ENCODE measurements around the gene TBC1D25.

The TBC1D25 gene, protein sequence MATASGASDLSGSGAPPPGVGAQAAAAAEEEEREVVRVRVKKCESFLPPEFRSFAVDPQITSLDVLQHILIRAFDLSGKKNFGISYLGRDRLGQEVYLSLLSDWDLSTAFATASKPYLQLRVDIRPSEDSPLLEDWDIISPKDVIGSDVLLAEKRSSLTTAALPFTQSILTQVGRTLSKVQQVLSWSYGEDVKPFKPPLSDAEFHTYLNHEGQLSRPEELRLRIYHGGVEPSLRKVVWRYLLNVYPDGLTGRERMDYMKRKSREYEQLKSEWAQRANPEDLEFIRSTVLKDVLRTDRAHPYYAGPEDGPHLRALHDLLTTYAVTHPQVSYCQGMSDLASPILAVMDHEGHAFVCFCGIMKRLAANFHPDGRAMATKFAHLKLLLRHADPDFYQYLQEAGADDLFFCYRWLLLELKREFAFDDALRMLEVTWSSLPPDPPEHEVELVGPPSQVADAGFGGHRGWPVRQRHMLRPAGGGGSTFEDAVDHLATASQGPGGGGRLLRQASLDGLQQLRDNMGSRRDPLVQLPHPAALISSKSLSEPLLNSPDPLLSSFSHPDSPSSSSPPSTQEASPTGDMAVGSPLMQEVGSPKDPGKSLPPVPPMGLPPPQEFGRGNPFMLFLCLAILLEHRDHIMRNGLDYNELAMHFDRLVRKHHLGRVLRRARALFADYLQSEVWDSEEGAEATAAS

DNA sequence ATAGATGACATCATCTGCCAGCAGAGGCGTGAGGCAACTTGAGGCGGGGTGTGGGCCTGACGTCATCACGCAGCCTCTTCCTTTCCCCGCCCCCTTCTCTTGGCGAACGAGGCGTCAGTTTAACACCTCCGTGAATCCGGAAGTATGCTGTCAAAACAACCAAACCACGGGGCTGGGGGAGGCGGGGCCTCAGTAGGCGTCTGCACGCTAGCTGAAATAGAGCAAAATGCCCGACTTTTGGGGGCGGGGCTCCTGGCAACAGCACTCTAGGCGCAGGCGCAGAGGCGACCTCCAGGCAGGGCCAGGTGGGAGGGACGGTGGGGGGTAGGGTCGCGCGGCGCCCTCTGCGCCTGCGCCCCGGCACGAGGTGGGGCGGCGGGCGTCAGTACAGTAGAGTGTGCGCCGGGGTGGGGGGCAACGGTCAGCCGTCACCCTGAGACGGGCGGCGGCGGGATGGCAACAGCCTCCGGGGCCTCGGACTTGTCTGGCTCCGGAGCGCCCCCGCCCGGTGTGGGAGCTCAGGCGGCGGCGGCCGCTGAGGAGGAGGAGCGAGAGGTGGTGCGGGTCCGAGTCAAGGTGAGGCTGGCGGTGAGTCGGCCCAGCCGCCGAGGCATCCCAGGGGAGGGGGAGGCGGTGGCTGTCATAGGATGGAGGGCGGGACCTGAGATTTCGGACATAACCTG is at the start of gene TBC1D25:
TSS of gene TBC1D25 (plus strand) at position 370 of the 683 bp plus-strand sequence. CDS start at position 454, 84 bp downstream.
- in situ Hi-C loops (cut with HindIII; ENCODE audit: low sequenced_read_pairs), result no loop called here
- DNase-seq (ENCODE audit: low read depth, low spot score), result peak; percentile 97
- TF ChIP-seq CTCF (IDR thresholded peaks at IDR 0.05; ENCODE audit: low read depth, low read length), result peak; percentile 43
- peak within 1 kb of the TSS; percentile 65 for H3K4me3 ChIP-seq (ENCODE audit: low read depth, low read length)

GRCh38 chrX:48489892-48490291 is 49.6 kb upstream of the TBC1D25 start:
- TF ChIP-seq CTCF (IDR thresholded peaks at IDR 0.05; ENCODE audit: low read depth, low read length), result no peak
- DNase-seq (ENCODE audit: low read depth, low spot score), result no peak
- no peak overlapping the region for H3K4me3 ChIP-seq (ENCODE audit: low read depth, low read length)
- in situ Hi-C loops (cut with HindIII; ENCODE audit: low sequenced_read_pairs), result no loop called here

- in situ Hi-C loops (cut with HindIII; ENCODE audit: low sequenced_read_pairs), result no loop called here
- H3K4me3 ChIP-seq (ENCODE audit: low read depth, low read length), result no peak overlapping the region
- no peak for TF ChIP-seq CTCF (IDR thresholded peaks at IDR 0.05; ENCODE audit: low read depth, low read length)
- no peak for DNase-seq (ENCODE audit: low read depth, low spot score)
These were observed 48.9 kb upstream of the TBC1D25 start for GRCh38 chrX:48490661-48491060.

GRCh38 chrX:48491809-48492208 is 47.7 kb upstream of the TBC1D25 start:
- no peak for DNase-seq (ENCODE audit: low read depth, low spot score)
- H3K4me3 ChIP-seq (ENCODE audit: low read depth, low read length), result no peak overlapping the region
- TF ChIP-seq CTCF (IDR thresholded peaks at IDR 0.05; ENCODE audit: low read depth, low read length), result no peak
- in situ Hi-C loops (cut with HindIII; ENCODE audit: low sequenced_read_pairs), result no loop called here

DNA sequence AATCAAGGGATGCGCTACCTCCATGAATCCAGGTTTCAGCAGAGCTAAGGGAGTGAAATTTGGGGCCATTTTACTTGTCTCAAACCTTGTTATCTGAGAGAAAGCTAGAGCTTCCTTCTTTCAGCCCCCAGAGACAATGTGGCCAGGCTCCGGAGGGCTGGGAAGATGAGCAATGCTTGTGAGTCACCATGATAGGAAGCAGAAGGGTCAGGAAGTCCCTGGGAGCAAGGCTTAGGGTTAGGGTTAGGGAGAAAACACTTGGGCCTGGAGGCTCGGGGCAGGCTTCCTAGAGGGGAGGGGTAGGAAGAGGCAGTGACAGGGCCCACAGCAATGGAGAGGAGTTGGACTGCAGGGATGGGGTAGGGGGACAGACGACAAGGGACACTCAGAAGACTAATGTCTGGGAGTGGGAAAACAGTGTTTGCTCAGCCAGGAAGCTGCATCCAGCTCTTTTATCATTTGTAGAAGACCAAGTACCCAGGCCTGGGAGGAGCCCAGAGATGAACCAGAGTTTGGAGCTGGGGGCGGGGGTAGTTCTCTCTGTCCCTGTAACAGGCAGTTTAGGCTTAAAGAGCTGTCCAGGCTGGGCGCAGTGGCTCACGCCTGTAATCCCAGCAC is 47.1 kb upstream of the TBC1D25 start:
- H3K4me3 ChIP-seq (ENCODE audit: low read depth, low read length), result no peak overlapping the region
- in situ Hi-C loops (cut with HindIII; ENCODE audit: low sequenced_read_pairs), result no loop called here
- TF ChIP-seq CTCF (IDR thresholded peaks at IDR 0.05; ENCODE audit: low read depth, low read length), result no peak
- DNase-seq (ENCODE audit: low read depth, low spot score), result peak; percentile 29

- DNase-seq (ENCODE audit: low read depth, low spot score), result peak; percentile 63
- TF ChIP-seq CTCF (IDR thresholded peaks at IDR 0.05; ENCODE audit: low read depth, low read length), result peak; percentile 36
- no peak overlapping the region for H3K4me3 ChIP-seq (ENCODE audit: low read depth, low read length)
- in situ Hi-C loops (cut with HindIII; ENCODE audit: low sequenced_read_pairs), result no loop called here
These were observed 45.6 kb upstream of the TBC1D25 start for GRCh38 chrX:48493890-48494364.
